HG02588 (cell line): Measurements from ENCODE around the gene HAUS8.
"Not testable (repeated sequence)": the region's sequence is repeated elsewhere in the genome, so short reads cannot be mapped to it uniquely, and the experiment has no call there.

Experiments
- ATAC-seq: cut with Tn5 transposase; IDR thresholded peaks from one replicate; pipeline ENCODE4 v1.9.1; 2021; ENCODE audit warnings: mild to moderate bottlenecking, moderate library complexity; ENCODE audit not compliant: unreplicated experiment

The HAUS8 gene

DNA sequence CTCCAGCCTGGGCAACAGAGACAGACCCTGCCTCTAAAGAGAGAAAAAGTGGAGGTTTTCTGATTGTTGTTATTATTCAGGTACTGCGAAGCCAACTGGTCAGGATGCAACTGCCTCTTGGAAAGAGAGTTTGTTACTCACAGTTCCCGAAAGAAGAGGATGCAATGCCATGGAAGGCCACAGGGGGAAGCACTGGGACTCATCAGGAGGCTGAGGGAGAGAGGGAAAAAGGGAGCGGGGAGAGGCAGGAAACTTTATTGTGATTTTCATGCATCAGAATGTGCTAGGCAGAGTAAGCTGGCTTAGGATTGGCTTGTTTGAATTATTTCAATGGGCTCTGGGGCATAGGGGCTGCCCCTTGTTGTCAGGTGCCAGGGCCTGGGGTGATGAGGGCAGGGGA is 27.9 kb upstream of the HAUS8 start:
- no peak for ATAC-seq

DNA sequence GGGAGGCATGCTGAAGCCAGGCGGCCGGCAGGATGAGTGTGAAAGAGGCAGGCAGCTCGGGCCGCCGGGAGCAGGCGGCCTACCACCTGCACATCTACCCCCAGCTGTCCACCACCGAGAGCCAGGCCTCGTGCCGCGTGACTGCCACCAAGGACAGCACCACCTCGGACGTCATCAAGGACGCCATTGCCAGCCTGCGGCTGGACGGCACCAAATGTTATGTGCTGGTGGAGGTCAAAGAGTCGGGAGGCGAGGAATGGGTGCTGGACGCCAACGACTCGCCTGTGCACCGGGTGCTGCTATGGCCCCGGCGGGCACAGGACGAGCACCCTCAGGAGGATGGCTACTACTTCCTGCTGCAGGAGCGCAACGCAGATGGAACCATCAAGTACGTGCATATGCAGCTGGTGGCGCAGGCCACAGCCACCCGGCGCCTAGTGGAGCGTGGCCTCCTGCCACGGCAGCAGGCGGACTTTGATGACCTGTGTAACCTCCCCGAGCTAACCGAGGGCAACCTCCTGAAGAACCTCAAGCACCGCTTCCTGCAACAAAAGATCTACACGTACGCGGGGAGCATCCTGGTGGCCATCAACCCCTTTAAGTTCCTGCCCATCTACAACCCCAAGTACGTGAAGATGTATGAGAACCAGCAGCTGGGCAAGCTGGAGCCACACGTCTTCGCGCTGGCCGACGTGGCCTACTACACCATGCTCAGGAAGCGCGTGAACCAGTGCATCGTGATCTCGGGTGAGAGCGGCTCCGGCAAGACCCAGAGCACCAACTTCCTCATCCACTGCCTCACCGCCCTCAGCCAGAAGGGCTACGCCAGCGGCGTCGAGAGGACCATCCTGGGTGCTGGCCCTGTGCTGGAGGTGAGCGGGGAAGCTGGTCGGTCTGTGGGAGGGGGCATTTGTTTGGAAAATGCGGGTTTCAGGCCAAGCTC is 26.7 kb upstream of the HAUS8 start:
- no peak for ATAC-seq

DNA sequence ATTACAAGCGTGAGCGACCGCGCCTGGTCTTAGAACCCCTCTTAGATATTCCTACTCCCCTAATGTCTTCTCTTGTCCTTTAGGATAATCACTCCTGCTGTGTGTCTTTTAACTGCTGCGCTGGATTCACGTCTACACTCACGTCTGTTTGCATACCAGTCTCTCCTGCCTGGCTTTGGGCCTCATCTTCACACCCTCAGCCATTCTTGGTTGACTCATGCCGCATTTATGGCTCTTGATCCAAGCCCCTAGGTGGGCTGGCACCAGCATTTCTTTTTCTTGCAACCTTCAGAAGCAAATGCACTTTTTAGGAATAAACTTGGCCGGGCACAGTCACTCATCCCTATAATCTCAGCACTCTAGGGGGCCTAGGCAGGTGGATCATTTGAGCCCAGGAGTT is 23.1 kb upstream of the HAUS8 start:
- no peak for ATAC-seq

DNA sequence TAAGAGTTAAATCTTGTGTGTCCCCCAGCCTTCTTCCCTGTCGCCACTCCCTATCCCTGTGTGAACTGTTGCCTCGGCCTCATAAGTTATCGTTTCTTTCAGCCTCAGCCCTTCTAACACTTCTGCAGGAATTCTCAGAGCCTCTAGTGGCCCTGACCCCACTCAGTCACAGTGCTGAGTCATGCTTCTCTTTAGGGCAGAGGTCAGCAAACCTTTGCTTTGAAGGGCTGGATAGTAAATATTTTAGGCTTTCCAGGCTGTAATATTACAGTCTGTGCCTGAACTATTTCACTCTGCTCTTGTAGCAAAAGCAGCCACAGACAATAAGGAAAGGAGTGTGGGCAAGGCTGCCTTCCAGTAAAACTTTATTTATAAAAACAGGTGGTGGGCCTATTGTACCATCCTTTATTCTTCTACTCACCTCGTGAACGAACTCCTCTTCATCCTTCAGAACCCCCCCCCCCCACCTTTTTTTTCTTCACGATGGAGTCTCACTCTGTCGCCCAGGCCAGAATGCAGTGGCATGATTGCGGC is 22.4 kb upstream of the HAUS8 start:
- no peak for ATAC-seq

DNA sequence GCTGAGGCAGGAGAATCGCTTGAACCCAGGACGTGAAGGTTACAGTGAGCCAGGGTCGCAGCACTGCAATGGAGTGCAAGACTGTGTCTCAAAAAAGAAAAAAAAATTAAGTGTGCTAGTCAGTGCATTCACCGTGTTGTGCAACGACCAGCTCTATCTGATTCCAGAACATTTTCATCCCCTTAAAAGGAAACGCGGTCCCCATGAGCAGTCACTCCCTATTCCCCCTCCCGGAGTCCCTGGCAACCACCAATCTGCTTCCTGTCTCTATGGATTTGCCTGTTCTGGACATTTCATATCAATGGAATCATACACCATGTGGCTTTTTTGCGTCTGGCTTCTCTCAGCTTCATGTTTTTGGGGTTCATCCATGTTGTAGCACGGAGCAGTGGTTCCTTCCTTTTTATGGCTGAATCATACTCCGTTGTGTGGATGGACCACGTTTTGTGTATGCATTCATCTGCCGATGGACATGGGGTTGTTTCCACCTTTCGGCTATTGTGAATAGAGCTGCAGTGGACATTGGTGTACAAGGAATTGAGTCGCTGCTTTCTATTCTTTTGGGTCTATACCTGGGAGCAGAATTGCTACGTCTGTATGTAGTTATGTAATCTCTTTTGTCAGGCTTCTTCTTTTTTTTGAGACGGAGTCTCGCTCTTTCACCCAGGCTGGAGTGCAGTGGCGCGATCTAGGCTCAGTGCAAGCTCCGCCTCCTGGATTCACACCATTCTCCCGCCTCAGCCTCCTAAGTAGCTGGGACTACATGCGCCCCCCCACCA is 20.1 kb upstream of the HAUS8 start:
- ATAC-seq = no peak

DNA sequence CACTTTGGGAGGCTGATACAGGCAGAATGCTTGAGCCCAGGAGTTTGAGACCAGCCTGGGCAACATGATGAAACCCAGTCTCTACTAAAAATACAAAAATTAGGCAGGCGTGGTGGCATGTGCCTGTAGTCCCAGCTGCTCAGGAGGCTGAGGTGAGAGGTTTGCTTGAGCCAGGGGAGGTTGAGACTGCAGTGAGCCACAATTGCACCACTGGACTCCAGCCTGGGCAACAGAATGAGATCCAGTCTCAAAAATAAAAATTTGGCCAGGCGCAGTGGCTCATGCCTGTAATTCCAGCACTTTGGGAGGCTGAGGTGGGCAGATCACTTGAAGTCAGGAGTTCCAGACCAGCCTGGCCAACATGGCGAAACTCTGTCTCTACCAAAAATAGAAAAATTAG is 19.4 kb upstream of the HAUS8 start:
- not testable (repeated sequence) for ATAC-seq

DNA sequence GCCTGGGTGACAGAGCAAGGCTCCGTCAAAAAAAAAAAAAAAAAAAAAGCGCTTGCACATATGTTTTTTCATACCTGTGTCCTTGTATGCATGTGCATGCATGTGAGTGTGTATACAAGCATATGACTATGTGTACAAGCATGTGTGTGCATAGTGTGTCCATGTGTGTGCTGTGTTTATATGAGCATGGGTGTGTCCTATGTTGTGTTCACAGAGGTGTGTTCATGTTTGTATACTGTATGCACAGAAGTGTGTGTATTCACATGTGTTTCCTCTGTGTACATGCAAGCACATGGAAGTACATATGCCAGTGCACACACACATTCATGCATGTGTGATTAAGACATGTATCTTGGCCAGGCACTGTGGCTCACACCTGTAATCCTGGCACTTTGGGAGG is 17.4 kb upstream of the HAUS8 start:
- no peak for ATAC-seq

DNA sequence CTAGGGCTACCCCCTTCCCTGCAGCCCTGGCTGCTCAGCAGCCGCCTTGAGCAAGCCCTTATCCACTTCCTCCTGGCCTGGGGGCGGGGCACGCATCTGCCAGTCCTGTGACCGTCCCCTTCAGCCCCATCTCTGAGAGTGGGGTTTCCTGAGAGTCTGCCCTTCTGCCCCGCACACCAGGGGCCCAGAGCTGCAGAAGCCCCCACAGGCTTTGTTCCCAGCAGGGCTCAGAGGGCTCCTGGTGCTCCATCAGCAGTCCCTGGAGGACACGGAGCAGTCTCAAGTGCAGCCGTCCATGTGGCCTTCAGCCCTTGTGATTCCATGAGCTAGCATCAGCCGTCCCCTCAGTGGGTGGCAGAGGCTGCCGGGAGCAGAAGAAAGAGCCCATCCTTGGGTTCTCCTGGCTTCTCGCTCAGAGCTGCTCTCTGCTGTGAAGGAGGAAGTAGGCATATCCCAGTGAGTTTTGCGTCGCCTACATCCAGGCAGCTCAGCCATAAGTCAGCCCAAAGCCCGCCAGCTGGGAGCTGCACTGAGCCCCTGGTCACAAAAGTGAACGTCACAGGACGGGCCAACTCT is 16.6 kb upstream of the HAUS8 start:
- no peak for ATAC-seq

DNA sequence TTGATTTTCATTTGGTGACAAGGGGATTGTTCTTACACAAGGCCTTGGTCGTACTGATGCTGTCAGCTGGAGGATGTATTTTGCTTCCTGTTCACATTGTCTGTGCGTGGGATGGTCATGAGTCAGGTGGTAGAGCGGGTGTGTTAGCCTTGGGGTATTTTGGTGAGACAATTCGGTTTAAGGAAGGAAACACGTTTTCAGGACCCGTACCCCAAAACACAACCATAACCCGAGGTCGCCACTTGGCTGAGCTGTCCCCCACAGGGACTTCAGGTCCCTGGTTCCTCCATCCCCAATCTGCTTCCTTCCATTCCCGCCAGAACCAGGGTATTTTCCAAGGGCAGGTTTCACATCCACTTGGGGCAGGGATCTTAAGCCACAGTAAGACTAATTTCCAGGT is 15.3 kb upstream of the HAUS8 start:
- no peak for ATAC-seq

DNA sequence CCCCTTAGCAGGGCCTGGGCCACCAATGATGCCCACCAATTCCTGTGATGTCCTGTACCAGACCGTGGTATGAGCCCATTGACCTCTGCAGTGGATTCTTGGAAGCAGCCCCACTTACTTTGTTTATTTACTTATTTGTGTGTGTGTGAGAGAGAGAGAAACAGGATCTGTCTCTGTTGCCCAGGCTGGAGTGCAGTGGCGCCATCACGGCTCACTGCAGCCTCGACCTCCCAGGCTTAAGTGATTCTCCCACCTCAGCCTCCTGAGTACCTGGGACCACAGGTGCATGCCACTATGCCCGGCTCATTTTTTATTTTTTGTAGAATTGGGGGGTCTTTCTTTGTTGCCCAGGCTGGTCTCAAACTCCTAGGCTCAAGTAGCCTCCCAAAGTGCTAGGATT is 13.3 kb upstream of the HAUS8 start:
- no peak for ATAC-seq

DNA sequence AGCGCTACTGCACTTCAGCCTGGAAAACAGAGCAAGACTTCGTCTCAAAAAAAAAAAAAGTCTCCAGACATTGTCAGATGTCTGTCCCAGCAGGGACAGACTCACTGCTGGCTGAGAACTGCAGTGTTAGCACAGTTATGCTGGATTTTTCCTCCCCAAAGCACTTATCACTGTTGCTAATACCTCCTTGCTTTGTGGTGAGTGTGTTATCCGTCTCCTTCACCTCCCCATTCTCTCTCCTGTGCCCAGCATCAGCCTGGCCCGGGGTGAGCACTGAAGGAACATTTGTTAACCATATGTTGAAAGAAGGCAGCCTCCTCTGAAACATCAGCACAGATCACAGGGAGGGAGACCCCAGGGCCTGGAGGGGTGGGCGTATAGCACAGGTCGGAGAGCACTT is 11.6 kb upstream of the HAUS8 start:
- ATAC-seq = no peak

DNA sequence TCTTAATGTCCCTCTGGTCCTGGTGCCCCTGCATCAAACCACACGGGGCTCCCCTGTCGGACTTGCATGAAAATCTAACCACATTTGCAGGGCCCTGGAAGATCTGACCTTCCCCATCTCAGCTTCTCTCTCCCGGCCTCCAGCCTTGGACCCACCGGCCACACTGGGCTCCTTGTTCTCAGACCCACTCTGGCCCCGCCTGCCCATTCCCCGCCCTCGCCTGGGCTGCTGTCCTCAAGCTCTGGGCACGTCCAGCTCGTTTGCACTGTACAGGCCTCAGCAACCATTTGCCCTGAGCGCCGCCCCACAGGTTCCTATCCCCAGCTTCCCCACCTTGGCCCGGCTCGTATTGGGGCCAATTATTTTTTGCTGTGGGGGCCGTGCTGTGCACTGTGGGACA is 10.9 kb upstream of the HAUS8 start:
- ATAC-seq = no peak

DNA sequence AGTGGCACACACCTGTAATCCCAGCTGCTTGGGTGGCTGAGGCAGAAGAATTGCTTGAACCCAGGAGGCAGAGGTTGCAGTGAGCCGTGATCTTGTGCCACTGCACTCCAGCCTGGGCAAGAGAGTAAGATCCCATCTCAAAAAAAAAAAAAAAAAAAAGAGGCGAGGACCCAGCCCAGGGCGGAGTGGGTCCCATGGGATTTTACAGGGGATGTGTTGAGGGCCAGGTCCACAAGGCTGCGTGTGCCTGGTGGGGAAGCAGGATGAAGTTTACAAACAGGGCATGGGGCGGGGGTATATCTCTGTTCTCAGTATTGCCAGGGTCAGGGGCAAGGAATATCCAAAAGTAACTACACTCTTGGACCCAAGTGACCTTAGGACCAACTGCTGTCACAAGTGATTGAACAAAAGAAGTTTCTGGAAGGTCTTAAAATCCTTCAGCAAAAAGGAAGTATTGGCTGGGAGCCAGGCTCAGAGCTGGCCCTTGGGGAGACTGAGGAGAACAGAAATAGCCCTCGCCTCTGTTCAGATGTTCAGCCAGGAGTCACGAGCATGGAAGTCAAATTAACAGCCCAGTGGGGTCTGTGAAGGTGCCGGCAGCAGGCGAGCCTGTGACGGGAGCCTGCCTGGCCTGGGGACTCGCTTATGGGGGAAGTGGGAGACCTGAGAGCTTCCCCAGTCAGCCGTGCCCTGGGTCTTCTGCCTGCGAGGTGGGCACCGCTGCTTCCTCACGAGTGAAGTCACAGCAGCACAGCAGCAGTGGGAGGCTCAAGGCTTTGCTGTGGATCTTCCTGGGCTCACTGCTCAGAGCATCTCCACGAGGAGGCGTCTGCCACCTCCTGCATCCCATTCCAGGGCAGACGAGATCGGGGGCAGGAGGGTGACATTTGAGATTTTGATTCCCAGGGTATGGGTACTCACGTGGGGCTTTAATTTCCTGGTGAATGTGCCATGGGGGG is 6.7 kb upstream of the HAUS8 start:
- no peak for ATAC-seq

DNA sequence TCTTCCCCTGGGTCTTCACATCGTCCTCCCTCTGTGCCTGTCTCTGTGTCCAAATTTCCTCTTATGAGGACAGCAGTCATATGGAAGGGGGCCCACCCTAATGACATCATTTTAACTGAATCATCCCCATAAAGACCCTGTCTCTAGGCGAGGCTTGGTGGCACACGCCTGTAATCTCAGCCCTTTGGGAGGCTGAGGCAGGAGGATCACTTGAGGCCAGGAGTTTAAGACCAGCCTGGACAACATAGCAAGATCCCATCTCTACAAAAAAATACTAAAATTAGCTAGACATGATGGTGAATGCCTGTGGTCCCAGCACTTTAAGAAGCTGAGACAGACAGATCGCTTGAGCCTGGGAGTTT is 5.2 kb upstream of the HAUS8 start:
- ATAC-seq = no peak

DNA sequence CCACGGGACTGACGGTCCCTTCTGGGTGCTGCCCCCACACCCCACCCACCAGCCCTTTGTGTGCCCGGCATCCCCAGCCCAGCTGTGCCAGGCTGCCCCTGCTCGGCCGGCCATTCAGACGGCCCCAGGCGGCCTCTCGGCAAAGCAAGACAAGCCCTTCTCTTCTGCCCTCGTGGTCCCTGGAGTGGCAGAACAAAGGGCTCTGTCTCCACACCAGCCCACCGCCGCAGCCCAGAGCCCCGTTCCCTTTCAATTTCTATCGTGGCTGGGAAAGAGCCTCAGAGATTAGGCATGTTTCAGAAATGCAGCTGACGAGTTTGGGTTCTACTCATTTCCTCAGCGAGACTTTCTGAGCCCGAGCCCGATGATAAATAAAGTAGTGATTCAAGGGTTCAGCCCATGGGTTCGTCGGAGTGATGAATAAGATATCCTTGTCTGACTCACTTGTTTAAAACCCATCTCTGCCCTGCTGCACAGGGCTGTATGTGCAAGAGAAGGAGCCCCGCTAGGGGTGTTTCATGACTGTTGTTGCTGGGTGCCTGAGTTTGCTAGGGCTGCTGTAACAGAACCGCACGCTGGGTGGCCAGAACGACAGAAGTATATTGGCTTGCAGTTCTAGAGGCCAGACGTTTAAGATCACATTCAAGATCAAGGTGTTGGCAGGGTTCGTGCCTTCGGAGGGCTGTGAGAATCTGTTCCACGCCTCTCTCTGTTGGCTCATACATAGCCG is 4.6 kb upstream of the HAUS8 start:
- ATAC-seq = no peak

DNA sequence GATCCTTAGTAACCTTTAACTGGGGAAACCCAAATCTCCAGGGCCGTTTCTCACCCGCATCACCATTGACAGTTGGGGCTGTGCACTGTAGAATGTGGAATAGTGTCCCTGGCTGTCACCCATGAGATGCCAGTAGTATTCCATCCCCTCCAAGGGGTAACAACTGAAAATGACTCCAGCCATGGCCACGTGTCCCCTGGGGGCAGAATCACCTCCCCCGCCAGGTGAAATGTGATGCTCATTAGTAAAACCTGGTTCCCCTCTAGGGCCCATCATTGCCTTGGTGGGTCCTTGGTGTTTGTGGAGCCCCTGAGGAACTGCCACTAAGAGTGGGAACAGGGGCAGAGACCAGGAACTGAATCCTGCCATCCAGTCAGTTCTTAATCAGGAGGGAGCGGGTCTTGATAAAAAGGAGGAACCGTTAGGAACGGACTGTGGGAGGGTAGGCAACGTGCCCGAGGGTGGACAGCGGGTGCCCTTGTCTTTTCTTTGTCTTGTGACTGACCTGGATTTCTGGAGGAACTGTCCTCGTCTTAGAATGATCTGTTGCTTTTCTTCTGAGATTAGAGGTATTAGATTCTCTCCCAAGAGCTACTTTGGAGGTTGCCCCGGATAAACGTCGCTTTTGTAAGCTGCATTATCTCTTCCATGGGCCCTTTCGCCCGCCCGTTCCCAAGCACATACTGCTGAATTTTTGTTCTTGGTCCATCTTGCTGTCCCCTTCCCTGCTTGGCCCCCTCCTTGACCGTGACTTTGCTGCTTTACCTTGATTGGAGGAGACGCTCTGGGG is 3.9 kb upstream of the HAUS8 start:
- no peak for ATAC-seq

DNA sequence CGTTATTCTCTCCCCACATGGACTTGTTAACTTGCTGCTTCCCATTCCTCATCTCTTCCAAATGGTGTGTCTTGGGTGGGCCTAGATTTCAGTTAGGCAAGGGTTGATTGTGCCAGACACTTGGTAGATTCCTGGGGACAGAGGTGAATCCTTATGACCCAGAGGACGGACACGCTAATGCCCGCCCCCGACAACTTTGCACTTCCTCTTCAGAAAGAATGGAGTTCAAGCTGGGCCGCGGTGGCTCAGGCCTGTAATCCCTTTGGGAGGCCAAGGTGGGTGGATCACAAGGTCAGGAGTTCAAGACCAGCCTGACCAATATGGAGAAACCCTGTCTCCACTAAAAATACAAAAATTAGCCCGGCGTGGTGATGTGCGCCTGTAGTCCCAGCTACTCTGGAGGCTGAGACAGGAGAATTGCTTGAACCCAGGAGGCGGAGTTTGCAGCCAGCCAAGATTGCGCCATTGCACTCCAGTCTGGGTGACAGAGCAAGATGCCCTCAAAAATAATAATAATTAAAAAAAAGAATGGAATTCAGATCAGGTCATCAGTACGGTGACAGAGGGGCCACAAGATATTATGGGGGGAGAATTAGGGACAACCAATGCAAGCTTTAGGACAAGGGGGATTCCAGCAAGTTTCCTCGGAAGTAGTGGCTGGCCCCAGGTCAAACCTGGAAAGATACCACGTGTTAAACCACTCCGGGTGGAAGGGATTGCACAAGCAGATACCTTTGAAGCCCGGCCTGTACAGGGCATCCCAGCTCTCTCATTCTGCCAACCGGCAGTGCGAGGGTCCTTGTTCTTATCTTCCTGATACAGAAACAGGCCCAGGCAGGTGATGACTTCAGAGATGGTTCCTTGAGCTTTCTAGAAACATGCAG is 3.0 kb upstream of the HAUS8 start:
- no peak for ATAC-seq

DNA sequence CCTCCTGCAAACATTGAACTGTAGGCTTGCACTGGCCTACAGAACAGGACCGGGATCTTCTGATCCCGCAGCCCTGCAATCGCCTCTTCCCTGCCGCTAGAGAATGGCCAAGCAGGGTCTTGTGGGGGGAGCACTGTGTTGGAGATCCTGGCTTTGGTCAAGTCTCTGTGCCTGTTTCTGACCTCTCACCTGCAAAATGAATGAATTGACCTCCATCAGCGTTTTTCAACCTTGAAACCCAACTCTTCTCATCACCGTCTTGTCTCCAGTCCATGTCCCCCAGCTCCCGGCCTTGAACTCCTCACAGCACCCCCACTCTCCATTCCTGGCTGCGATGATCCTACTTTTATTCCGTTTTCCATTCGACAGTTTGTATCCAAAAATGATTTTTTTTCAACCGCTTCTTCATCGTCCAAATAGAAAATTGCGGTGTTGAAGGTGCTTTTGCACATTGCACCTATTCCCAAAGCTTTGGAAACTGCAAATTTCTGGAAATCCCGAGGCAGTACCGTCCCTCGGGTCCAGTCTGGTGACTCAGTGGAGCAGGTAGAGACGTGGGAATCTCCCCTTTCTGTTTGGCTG is 2.3 kb upstream of the HAUS8 start:
- ATAC-seq = no peak
